H9 (cell line): ENCODE data around the gene BRICD5. TPM values are rescaled to one million over a fixed set of nuclear protein-coding genes. Genes with fewer than 3 reads are reported as not detected.

Experiments used
- DNase-seq: peaks from one replicate; pipeline ENCODE4 v3.0.0-alpha.2; 2017
- H2AFZ ChIP-seq: one replicate; pipeline ENCODE4 v1.6.1; 2013; ENCODE audit warnings: mild to moderate bottlenecking, low read length, control low read depth, moderate library complexity
- H2AK5ac ChIP-seq: 2 replicates; pipeline ENCODE4 v1.6.1; 2013; ENCODE audit warnings: low read length, control low read depth, mixed read lengths; ENCODE audit not compliant: insufficient read length
- H2BK120ac ChIP-seq: one replicate; pipeline ENCODE4 v1.6.1; 2013; ENCODE audit warnings: low read depth, mild to moderate bottlenecking, low read length, control low read depth, inconsistent platforms; ENCODE audit not compliant: poor library complexity, severe bottlenecking
- H2BK12ac ChIP-seq: 2 replicates; pipeline ENCODE4 v1.6.1; 2013; ENCODE audit warnings: low read length, control low read depth, mixed read lengths, low read depth; ENCODE audit not compliant: insufficient read length
- H2BK15ac ChIP-seq: 2 replicates; pipeline ENCODE4 v1.6.1; 2013; ENCODE audit warnings: low read depth, low read length, control low read depth
- H2BK20ac ChIP-seq: one replicate; pipeline ENCODE4 v1.6.1; 2013; ENCODE audit warnings: low read depth, mild to moderate bottlenecking, low read length, control low read depth, inconsistent platforms; ENCODE audit not compliant: poor library complexity, severe bottlenecking
- H2BK5ac ChIP-seq: 2 replicates; pipeline ENCODE4 v1.6.1; 2013; ENCODE audit warnings: low read length, control low read depth, mixed read lengths; ENCODE audit not compliant: insufficient read length
- H3K14ac ChIP-seq: 2 replicates; pipeline ENCODE4 v1.6.1; 2013; ENCODE audit warnings: low read length, control low read depth; ENCODE audit not compliant: insufficient read depth
- H3K18ac ChIP-seq: 2 replicates; pipeline ENCODE4 v1.6.1; 2013; ENCODE audit warnings: low read depth, mild to moderate bottlenecking, mixed read lengths, low read length, control low read depth; ENCODE audit not compliant: insufficient read length
- H3K23ac ChIP-seq: 2 replicates; pipeline ENCODE4 v1.6.1; 2013; ENCODE audit warnings: low read length, control low read depth, mixed read lengths, low read depth; ENCODE audit not compliant: insufficient read length
- H3K23me2 ChIP-seq: 2 replicates; pipeline ENCODE4 v1.6.1; 2013; ENCODE audit warnings: low read depth, mild to moderate bottlenecking, mixed read lengths, low read length, control low read depth; ENCODE audit not compliant: insufficient read length, poor library complexity, severe bottlenecking
- H3K27ac ChIP-seq: 2 replicates; pipeline ENCODE4 v1.5.1; 2013; ENCODE audit warnings: low read length, control low read depth, mixed read lengths, low read depth; ENCODE audit not compliant: insufficient read length
- H3K27me3 ChIP-seq: 2 replicates; pipeline ENCODE4 v1.6.1; 2013; ENCODE audit warnings: low read length, control low read depth, inconsistent platforms; ENCODE audit not compliant: insufficient read depth
- H3K4ac ChIP-seq: 2 replicates; pipeline ENCODE4 v1.6.1; 2013; ENCODE audit warnings: low read depth, mild to moderate bottlenecking, control low read depth, inconsistent platforms, low read length, moderate library complexity
- H3K4me1 ChIP-seq: 2 replicates; pipeline ENCODE4 v1.6.1; 2013; ENCODE audit warnings: low read length, control low read depth, inconsistent platforms; ENCODE audit not compliant: insufficient read depth
- H3K4me2 ChIP-seq: 2 replicates; pipeline ENCODE4 v1.6.1; 2013; ENCODE audit warnings: low read length, control low read depth, mixed read lengths; ENCODE audit not compliant: insufficient read length, insufficient read depth
- H3K56ac ChIP-seq: 2 replicates; pipeline ENCODE4 v1.6.1; 2013; ENCODE audit warnings: low read depth, mild to moderate bottlenecking, mixed read lengths, low read length, control low read depth; ENCODE audit not compliant: insufficient read length
- H3K79me1 ChIP-seq: 2 replicates; pipeline ENCODE4 v1.6.1; 2013; ENCODE audit warnings: low read depth, mild to moderate bottlenecking, moderate library complexity, low read length, control low read depth, inconsistent platforms; ENCODE audit not compliant: insufficient read depth, poor library complexity, severe bottlenecking
- H3K79me2 ChIP-seq: 2 replicates; pipeline ENCODE4 v1.6.1; 2013; ENCODE audit warnings: low read length, control low read depth, inconsistent platforms; ENCODE audit not compliant: insufficient read depth
- H3K9ac ChIP-seq: 2 replicates; pipeline ENCODE4 v1.6.1; 2013; ENCODE audit warnings: low read length, control low read depth, mixed read lengths; ENCODE audit not compliant: insufficient read length; ENCODE audit errors: extremely low read depth
- H3K9me3 ChIP-seq: one replicate; pipeline ENCODE4 v1.6.1; 2013; ENCODE audit warnings: low read depth, low read length, inconsistent platforms; ENCODE audit not compliant: control insufficient read depth
- H3T11ph ChIP-seq: one replicate; pipeline ENCODE4 v1.6.1; 2013; ENCODE audit warnings: mild to moderate bottlenecking, low read length, control low read depth, inconsistent platforms
- H4K20me1 ChIP-seq: one replicate; pipeline ENCODE4 v1.6.1; 2013; ENCODE audit not compliant: control insufficient read depth, insufficient read length, insufficient read depth
- H4K5ac ChIP-seq: 2 replicates; pipeline ENCODE4 v1.6.1; 2013; ENCODE audit warnings: low read depth, mild to moderate bottlenecking, mixed read lengths, low read length, control low read depth; ENCODE audit not compliant: insufficient read length
- H4K8ac ChIP-seq: replicated peaks from 2 replicates; pipeline ENCODE4 v1.6.1; 2013; ENCODE audit warnings: low read length, control low read depth, mixed read lengths, low read depth; ENCODE audit not compliant: insufficient read length
- H4K91ac ChIP-seq: 2 replicates; pipeline ENCODE4 v1.6.1; 2013; ENCODE audit warnings: low read depth, mild to moderate bottlenecking, moderate library complexity, mixed read lengths, low read length, control low read depth; ENCODE audit not compliant: insufficient read length
- H3K27ac Mint-ChIP-seq, 3 experiments: 2 replicates in 2 of 3; 3 replicates in 1 of 3; pipeline ENCODE4 v1.8.0; 2020 to 2021; ENCODE audit warnings: mixed read lengths in 3 of 3, mild to moderate bottlenecking in 1 of 3, moderate library complexity in 1 of 3
- H3K27me3 Mint-ChIP-seq: 2 replicates; pipeline ENCODE4 v1.8.0; 2021; ENCODE audit warnings: low read depth, mild to moderate bottlenecking, moderate library complexity, mixed read lengths
- H3K36me3 Mint-ChIP-seq, 3 experiments: 2 replicates in 2 of 3; 3 replicates in 1 of 3; pipeline ENCODE4 v1.8.0; 2020 to 2021; ENCODE audit warnings: low read depth in 3 of 3, mixed read lengths in 3 of 3; ENCODE audit not compliant: insufficient read depth in 1 of 3
- H3K4me1 Mint-ChIP-seq, 2 experiments: 2 replicates each; pipeline ENCODE4 v1.8.0; 2020; ENCODE audit warnings: mixed read lengths in 2 of 2
- H3K4me3 Mint-ChIP-seq, 2 experiments: 2 replicates in 1 of 2; 3 replicates in 1 of 2; pipeline ENCODE4 v1.8.0; 2020 to 2021; ENCODE audit warnings: mild to moderate bottlenecking in 2 of 2, mixed read lengths in 2 of 2, moderate library complexity in 1 of 2
- H3K9me3 Mint-ChIP-seq, 2 experiments: 2 replicates in 1 of 2; 3 replicates in 1 of 2; pipeline ENCODE4 v1.8.0; 2020; ENCODE audit warnings: mild to moderate bottlenecking in 2 of 2, mixed read lengths in 2 of 2, moderate library complexity in 1 of 2
- WGBS: extraction: QIAGEN DNeasy Blood & Tissue Kit; methylation state at CpG from one replicate; pipeline ENCODE4 v1.1.7; 2013; ENCODE audit warnings: missing lambda C conversion rate, low lambda C conversion rate, mixed read lengths; ENCODE audit not compliant: insufficient read length; ENCODE audit errors: extremely low coverage; 5-methylcytosine and 5-hydroxymethylcytosine counted together
- total RNA-seq: library from RNA; stranded (reverse); gene quantifications from 2 replicates; pipeline ENCODE4 v1.2.1, GENCODE V29; 2021
- TF ChIP-seq, protein P1 (sequence below): fragments of 200-600 bp; sonication (generic); conservative IDR thresholded peaks from 3 replicates; pipeline ENCODE4 v1.8.0; 2021; ENCODE audit warnings: antibody characterized with exemption, mild to moderate bottlenecking

The BRICD5 gene
- total RNA-seq, 1 experiment from 2014 or later = 11.9 TPM

DNA sequence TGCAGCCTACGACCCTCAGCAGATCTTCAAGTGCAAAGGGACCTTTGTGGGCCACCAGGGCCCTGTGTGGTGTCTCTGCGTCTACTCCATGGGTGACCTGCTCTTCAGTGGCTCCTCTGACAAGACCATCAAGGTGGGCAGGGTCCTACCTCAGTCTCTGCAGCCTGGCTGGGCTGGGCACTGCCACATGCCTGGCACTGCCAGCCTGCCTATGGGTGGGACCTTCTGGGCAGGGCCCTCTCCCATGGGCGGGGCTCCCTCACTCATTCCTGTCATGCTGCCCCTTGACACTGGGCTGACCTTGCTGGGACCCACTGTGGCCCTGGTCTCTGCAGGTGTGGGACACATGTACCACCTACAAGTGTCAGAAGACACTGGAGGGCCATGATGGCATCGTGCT, 36.7 kb downstream of the BRICD5 start:
- Histone ChIP-seq H2BK120ac (no peak overlapping the region), H3K4ac (no peak overlapping the region), H3K79me2 (no peaks in the 10 kb centered on the region), H3K9me3 (no peaks in the 10 kb centered on the region), H3K79me1 (no peaks in the 10 kb centered on the region), H2BK5ac (no peak overlapping the region), H3K27ac (no peak overlapping the region), H3T11ph (no peak overlapping the region), H3K18ac (no peak overlapping the region), H3K23me2 (peaks cover 4% of the 10 kb centered on the region), H4K8ac (no peak overlapping the region), H3K14ac (no peak overlapping the region), H3K27me3 (no peaks in the 10 kb centered on the region), H2BK15ac (no peak overlapping the region), H3K9ac (no peak overlapping the region), H3K56ac (no peak overlapping the region), H2AFZ (no peak overlapping the region), H3K4me2 (no peak overlapping the region), H4K91ac (no peak overlapping the region), H3K4me1 (no peaks in the 10 kb centered on the region), H4K5ac (no peak overlapping the region), H2AK5ac (no peak overlapping the region), H4K20me1 (peaks cover 2% of the 10 kb centered on the region), H3K23ac (no peak overlapping the region), H2BK12ac (no peak overlapping the region), H2BK20ac (no peak overlapping the region)
- TF ChIP-seq, protein P1, sequence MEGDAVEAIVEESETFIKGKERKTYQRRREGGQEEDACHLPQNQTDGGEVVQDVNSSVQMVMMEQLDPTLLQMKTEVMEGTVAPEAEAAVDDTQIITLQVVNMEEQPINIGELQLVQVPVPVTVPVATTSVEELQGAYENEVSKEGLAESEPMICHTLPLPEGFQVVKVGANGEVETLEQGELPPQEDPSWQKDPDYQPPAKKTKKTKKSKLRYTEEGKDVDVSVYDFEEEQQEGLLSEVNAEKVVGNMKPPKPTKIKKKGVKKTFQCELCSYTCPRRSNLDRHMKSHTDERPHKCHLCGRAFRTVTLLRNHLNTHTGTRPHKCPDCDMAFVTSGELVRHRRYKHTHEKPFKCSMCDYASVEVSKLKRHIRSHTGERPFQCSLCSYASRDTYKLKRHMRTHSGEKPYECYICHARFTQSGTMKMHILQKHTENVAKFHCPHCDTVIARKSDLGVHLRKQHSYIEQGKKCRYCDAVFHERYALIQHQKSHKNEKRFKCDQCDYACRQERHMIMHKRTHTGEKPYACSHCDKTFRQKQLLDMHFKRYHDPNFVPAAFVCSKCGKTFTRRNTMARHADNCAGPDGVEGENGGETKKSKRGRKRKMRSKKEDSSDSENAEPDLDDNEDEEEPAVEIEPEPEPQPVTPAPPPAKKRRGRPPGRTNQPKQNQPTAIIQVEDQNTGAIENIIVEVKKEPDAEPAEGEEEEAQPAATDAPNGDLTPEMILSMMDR = no peak
- peaks cover 11 to 44% (median 41%) of the 10 kb centered on the region in 3 experiments for H3K36me3 Mint-ChIP-seq
- H3K27ac Mint-ChIP-seq = no peak overlapping the region
- H3K4me1 Mint-ChIP-seq = no peaks in the 10 kb centered on the region
- no CpG with 5 or more reads among the region's 4 CpGs for WGBS
- no peak for DNase-seq
- H3K27me3 Mint-ChIP-seq = no peaks in the 10 kb centered on the region
- no peak overlapping the region; a peak in 1 of 5 replicates for H3K4me3 Mint-ChIP-seq
- no peaks in the 10 kb centered on the region for H3K9me3 Mint-ChIP-seq
